Muscle of back (tissue), 11 donors: ENCODE measurements around the gene DEUP1. TPM values are rescaled to one million over a fixed set of nuclear protein-coding genes. Genes with fewer than 3 reads are reported as not detected.
"Not testable (repeated sequence)": the region's sequence is repeated elsewhere in the genome, so short reads cannot be mapped to it uniquely, and the experiment has no call there.

Experiments used
- DNase-seq, 3 donors: peaks; one replicate each; pipeline versions ENCODE4 v3.0.0 to v3.0.0-alpha.2; 2013
- polyA plus RNA-seq, 10 donors: library from polyadenylated mRNA; unstranded; fragments of 120-200 nt; gene quantifications; one replicate each; pipeline ENCODE4 v1.2.1, GENCODE V29; 2013; ENCODE audit not compliant: insufficient read length in 10 of 10

The DEUP1 gene
- polyA plus RNA-seq, 10 donors, result 0.18 to 0.22 (median 0.20) TPM; not detected in 7

DNA sequence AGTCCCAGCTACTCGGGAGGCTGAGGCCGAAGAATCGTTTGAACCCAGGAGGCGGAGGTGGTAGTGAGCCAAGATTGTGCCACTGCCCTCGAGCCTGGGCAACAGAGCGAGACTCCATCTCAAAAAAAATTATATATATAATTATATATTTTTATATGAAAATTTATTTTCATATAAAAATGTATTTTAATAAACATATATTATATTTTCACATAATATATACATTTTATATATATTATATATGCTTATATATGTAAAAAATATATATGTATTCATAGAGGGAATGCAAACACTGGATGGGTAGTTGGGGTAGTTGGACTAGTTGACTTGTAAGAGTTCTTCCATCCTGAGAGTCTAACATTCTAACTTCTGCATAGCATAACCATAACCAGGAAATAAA lies 20.3 kb downstream of the DEUP1 start:
- DNase-seq, result no peak

DNA sequence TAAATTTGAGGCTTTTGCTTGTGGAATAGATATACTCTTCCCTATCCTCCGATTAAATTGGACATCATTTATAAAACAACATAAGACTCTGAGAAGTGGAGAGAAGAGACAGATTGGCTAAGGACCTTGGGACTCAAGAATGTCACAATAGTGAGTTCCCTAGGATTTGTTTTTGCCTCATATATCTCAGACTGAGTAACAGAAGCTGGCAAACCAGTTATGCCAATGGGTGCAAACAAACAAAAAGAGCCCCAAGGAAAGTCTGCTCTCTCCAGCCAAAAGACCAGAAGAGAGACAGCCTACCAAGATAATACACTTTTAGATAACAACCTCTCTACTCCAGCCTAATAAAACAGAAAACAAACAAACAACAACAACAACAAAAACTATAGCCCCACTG lies 28.9 kb downstream of the DEUP1 start:
- no peak for DNase-seq

GRCh38 chr11:93361435-93361834 lies 30.9 kb downstream of the DEUP1 start:
- DNase-seq, result no peak

DNA sequence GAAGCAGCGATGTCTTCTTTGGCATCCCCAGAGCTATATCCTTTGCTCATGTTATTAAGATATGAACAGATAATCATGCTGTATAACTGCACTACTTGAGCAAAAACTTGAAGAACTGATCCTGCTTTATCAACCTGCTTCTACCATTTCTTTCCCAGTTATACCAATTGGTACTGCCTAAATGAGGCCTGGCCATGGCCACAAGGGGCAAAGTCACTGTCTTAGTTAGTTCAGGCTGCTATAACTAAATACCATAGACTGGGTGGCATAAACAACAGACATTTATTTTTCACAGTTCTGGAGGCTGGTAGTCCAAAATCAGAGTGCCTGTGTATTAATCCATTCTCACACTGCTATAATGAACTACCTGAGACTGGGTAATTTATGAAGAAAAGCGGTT lies 37.5 kb downstream of the DEUP1 start:
- DNase-seq, result no peak

GRCh38 chr11:93370260-93370659 lies 39.7 kb downstream of the DEUP1 start:
- DNase-seq, result peak in 1 of 3 donors; percentile 3

DNA sequence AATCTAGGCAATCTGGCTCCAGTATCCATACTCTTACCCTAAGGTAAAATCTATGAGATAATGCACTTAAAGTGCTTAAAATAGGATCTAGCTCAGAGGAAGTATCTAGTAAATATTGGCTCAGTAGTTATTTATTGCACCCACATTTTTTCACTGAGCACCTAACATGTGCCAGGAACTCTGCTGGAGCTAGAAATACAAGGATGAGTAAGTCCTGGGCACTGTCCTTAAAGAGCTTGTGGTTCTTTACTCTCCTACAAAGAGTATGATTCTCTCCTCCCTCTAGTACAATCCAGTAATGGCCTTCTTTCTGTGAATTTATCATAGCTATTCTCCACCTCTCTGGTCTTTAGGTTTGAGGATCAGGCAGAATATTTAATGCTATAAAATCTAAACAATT lies 59.2 kb downstream of the DEUP1 start:
- DNase-seq, result no peak

DNA sequence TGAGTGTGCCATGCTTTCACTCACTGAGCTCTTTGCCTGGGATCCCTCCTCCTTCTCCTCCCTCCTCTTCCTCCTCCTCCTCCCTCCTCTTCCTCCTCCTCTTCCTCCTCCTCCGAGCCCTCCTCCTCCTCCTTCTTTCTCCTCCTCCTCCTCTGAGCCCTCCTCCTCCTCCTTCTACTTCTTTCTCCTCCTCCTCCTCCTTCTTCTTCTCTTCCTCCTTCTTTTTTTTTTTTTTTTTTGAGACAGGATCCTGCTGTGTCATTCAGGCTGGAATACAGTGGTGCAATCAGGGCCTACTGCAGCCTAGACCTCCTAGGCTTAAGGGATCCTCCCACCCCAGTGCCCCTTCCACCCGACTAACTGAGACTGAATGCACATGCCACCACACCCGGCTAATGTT lies 62.3 kb downstream of the DEUP1 start:
- no peak for DNase-seq

GRCh38 chr11:93393386-93393785 lies 62.8 kb downstream of the DEUP1 start:
- DNase-seq, result no peak

DNA sequence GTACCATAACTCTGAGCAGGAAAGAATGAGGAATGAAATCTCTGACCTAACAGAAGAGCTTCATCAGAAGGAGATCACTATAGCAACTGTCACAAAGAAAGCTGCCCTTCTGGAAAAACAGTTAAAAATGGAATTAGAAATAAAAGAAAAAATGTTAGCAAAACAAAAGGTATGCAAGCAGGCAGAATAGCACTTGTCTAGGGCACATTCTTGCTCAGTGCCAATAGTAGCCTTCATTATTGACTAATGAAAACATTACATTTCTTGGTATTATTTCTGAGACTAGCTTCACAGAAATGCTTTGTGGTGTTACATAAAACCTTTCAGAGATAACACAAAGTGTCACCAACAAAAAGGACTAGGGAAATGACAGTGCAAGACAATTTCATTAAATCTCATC lies 63.9 kb downstream of the DEUP1 start:
- DNase-seq, result no peak

DNA sequence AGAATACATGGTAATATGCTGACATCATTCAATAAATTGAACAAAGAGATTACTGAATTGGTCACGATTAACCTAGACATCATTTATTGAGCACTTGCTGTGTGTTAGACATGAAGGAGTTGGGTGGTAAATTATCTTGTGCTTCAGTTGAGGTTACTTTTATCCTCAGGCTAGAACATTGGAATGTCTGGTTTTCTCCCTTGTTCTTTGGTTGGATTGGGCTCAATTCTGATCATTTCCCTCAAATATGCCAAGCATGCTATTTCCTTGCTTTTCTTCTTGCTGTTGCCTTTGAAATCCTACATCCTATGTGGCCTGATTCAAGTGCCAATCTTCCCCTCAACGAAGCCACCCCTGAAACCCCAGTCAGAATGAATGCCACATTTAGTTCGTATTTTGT lies 65.8 kb downstream of the DEUP1 start:
- DNase-seq, result no peak

GRCh38 chr11:93403930-93404329 lies 73.4 kb downstream of the DEUP1 start:
- no peak for DNase-seq

GRCh38 chr11:93407777-93408401 lies 77.3 kb downstream of the DEUP1 start:
- DNase-seq, result no peak

DNA sequence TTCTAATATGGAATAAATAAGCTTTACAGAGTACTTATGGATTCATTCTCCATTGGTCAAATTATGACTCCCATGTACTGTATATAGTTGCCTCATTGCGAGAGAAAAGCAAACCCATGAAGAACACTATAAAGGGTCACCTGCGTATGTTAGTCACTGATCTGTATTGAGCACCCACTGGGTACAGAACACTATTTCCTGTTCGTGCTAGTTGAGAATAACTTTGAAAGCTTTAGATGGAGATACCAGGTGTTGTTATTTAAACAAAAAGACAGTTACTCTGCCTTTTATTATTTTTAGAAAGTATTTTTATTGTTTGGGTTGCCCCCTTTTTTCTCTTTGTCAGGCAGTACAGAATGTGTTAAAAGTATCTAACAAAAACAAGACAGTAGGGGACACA lies 79.9 kb downstream of the DEUP1 start:
- DNase-seq, result no peak

DNA sequence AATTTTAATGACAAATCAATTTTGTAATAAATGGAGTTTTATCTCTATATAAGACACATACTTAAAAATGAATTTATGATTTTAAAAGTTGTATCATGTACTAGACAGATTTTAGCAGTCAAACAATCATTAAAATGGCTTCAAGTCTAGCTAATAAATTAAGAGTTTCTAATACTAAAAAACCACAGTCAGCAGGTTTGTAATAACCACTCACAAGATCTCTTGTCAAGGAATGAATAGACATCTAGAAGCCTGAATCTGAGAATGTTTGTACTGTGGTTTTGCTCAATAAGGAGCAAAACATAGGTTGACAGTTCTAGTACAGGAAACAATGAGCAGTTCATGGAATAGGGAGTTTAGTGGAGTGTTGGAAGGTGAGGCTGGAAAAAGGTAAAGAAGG lies 81.2 kb downstream of the DEUP1 start:
- DNase-seq, result no peak

DNA sequence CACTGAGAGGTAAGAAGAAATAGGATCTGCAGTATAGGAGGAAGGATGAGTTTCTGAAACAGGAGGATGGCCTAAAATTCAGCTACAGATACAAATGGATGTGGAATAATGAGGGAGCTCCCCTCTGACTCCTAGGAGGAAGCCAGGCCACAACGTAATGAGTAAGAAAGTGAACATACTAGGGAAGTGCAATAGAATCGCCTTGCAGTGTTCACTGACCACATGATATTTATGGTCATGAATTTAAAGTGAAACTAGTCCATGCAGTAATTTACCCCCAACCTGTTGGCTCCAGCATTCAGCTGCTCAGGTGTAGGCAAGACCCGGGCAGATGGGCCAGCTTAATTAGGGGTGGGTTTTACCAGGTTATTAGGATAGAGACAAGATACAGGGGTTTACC lies 101.7 kb downstream of the DEUP1 start:
- DNase-seq, result no peak

DNA sequence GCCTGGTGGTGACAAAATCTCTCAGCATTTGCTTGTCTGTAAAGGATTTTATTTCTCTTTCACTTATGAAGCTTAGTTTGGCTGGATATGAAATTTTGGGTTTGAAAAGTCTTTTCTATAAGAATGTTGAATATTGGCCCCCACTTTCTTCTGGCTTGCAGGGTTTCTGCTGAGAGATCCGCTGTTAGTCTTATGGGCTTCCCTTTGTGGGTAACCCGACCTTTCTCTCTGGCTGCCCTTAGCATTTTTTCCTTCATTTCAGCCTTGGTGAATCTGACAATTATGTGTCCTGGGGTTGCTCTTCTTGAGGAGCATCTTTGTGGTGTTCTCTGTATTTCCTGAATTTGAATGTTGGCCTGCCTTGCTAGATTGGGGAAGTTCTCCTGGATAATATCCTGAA lies 112.7 kb downstream of the DEUP1 start:
- not testable (repeated sequence) for DNase-seq

GRCh38 chr11:93444617-93445073 lies 114.1 kb downstream of the DEUP1 start:
- no peak for DNase-seq

DNA sequence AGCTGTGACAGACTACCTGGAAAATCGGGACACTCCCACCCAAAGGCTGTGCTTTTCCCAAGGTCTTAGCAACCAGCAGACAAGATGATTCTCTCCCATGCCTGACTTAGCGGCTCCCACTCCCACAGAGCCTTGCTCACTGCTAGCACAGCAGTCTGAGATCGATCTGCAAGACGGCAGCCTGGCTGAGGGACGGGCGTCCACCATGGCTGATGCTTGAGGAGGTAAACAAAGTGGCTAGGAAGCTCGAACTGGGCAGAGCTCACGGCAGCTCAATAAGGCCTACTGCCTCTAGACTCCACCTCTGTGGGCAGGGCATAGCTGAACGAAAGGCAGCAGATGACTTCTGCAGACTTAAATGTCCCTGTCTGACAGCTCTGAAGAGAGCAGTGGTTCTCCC lies 127.7 kb downstream of the DEUP1 start:
- no peak for DNase-seq

GRCh38 chr11:93463666-93464065 lies 133.1 kb downstream of the DEUP1 start:
- not testable (repeated sequence) for DNase-seq

DNA sequence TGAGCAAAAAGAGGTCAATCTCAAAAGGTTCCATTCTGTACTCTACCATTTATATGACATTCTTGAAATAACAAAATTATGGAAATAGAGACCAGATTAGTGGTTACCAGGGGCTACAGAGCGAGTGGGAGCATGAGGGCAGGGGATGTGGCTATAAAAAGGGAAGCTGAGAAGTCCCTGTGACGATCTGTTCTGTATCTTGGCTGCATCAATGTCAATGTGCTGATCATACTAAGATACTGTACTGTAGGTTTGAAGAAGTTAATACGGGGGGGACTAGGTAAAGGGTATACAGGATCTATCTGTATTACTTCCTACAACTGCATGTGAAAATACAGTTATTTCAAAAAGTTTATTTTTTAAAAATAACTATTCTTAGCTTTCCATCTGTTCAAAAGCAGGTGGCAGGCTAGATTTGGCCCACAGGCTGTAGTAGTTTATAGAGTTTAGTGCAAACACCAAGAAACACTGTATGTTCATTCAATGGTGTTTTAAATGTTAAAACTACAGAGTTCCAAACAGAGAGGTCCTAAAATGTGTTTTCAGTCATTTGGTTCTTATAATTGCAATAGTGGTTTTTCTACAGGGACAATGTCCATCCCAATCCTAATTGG lies 134.5 kb downstream of the DEUP1 start:
- no peak for DNase-seq

DNA sequence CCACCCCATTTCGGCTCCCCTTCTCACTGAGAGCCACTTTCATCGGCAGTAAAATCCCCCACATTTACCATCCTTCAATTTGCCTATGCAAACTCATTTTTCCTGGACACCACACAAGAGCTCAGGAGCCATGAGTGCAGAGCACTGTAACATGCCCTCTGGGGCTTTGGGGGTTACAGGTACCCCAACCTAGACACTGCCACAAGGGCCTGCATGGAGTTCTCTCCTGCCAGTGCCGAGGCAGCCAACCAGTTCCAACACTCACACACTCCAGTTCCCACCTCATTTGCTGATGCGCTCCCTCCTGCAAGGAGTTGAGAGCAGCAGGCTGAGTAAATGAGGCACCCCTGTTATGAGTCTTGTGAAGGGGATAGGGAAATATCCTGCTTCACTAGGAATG lies 136.5 kb downstream of the DEUP1 start:
- DNase-seq, result no peak

DNA sequence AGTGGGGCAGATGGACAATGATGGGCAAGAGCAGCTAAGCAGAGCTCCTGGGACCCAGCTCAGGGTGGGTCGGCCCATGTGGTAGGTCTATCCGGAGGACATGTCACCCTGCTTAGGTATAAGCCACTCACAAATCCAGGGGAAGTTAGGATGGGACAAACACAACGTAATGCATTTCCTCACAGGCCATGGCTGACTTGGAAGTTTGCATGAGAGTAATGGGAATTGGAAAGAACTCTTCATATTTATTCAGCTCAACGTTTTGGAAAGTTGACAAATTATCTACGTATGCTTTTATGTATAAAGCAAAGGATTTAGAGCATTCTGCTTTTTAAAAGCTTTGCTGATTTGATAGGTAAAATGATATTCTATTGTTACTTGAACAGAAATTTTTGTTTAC lies 137.7 kb downstream of the DEUP1 start:
- DNase-seq, result no peak

DNA sequence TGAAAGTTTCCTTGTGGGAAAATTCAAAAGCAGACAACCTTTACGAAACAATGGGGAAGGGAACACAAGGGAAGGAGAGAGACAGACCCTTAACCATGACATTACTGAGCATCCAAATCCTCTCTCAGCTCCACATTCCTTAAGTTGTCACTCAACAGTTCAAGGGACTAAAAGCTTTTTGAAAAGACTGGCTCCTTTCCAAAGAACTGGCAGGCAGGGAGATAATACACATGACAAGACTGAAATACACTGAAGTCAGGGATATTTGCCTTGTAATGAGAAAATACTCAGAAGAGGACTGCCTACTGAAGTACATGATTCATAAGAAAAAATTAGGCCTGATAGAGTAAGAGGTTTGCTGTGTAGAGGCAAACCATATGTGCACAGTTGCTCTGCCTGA lies 143.6 kb downstream of the DEUP1 start:
- no peak for DNase-seq

DNA sequence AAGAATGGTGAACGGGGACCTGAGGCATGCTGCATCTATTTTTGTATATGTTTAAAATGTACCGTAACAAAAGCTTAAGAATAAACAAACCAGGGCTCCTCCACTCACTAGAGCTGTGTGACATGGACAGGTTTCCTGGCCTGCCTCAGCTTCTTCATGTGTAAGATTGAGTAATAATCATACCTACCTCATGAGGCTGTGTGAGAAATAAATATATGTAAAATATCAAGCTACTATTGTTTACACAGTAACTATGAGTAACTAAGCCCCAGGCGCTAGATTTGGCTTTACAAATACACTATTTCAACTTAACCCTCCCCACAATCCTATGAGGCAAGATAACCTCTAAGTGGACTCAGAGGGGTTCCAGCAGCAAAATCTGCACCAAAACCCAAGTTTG lies 146.3 kb downstream of the DEUP1 start:
- no peak for DNase-seq
